Kasumi-1 (cell line): ENCODE data around the gene UNC93B1.
"Not testable (repeated sequence)": the region's sequence is repeated elsewhere in the genome, so short reads cannot be mapped to it uniquely, and the experiment has no call there.

Experiments
- DNase-seq, 2 experiments: peaks; one replicate each; lab custom pipeline; 2025; lab: John Stamatoyannopoulos, UW

UNC93B1 gene

GRCh38 chr11:67991347-67992121, 12.4 kb downstream of the UNC93B1 start:
- not testable (repeated sequence) for DNase-seq

- not testable (repeated sequence) for DNase-seq
These were observed 13.2 kb downstream of the UNC93B1 start for GRCh38 chr11:67990546-67991346.

GRCh38 chr11:67985302-67985701, 18.6 kb downstream of the UNC93B1 start:
- DNase-seq = not testable (repeated sequence)

- DNase-seq = no peak
These were observed 19.9 kb downstream of the UNC93B1 start for GRCh38 chr11:67983951-67984350.

GRCh38 chr11:67982255-67982857, 21.5 kb downstream of the UNC93B1 start:
- DNase-seq = not testable (repeated sequence)

GRCh38 chr11:67981226-67981625, 22.7 kb downstream of the UNC93B1 start:
- not testable (repeated sequence) for DNase-seq

- not testable (repeated sequence) for DNase-seq
These were observed 25.0 kb downstream of the UNC93B1 start for GRCh38 chr11:67978766-67979418.

GRCh38 chr11:67974746-67975145, 29.2 kb downstream of the UNC93B1 start:
- DNase-seq = not testable (repeated sequence)

- not testable (repeated sequence) for DNase-seq
These were observed 38.0 kb downstream of the UNC93B1 start for GRCh38 chr11:67965830-67966348.

GRCh38 chr11:67964746-67965145, 39.2 kb downstream of the UNC93B1 start:
- not testable (repeated sequence) for DNase-seq

- DNase-seq = not testable (repeated sequence)
These were observed 40.0 kb downstream of the UNC93B1 start for GRCh38 chr11:67963879-67964278.

- not testable (repeated sequence) for DNase-seq
These were observed 40.7 kb downstream of the UNC93B1 start for GRCh38 chr11:67963217-67963616.

GRCh38 chr11:67956236-67956635, 47.7 kb downstream of the UNC93B1 start:
- DNase-seq = not testable (repeated sequence)

GRCh38 chr11:67955461-67956007, 48.4 kb downstream of the UNC93B1 start:
- peak; percentile 2 to 21 for DNase-seq

- DNase-seq = not testable (repeated sequence)
These were observed 48.9 kb downstream of the UNC93B1 start for GRCh38 chr11:67954971-67955370.

GRCh38 chr11:67954251-67954650, 49.6 kb downstream of the UNC93B1 start:
- not testable (repeated sequence) for DNase-seq

GRCh38 chr11:67950705-67951104, 53.2 kb downstream of the UNC93B1 start:
- DNase-seq = not testable (repeated sequence)

GRCh38 chr11:67947785-67948184, 56.1 kb downstream of the UNC93B1 start:
- DNase-seq = not testable (repeated sequence)

- not testable (repeated sequence) for DNase-seq
These were observed 57.5 kb downstream of the UNC93B1 start for GRCh38 chr11:67946403-67946802.

- not testable (repeated sequence) for DNase-seq
These were observed 60.5 kb downstream of the UNC93B1 start for GRCh38 chr11:67943406-67943805.
